GM23248 (cell line): ENCODE data around the gene TSPAN17.

Source experiments
- EZH2 ChIP-seq: fragments of 200-600 bp; sonication (generic); IDR thresholded peaks from 2 replicates; pipeline ENCODE4 v1.6.1; 2018; ENCODE audit warnings: antibody characterized with exemption, mild to moderate bottlenecking; ENCODE audit not compliant: insufficient read depth, poor library complexity, severe bottlenecking
- EZH2phosphoT487 ChIP-seq: fragments of 200-600 bp; sonication (generic); IDR thresholded peaks from 2 replicates; pipeline ENCODE4 v1.6.1; 2018; ENCODE audit warnings: antibody characterized with exemption, moderate library complexity, mild to moderate bottlenecking, low read depth; ENCODE audit not compliant: insufficient read depth

- TF ChIP-seq EZH2 (no peak), EZH2phosphoT487 (no peak)
These were observed 21.8 kb upstream of the TSPAN17 start for GRCh38 chr5:176625512-176625911.
